Liver (tissue), 3 donors: ENCODE results near the gene RSPO4.

Experiments
- CTCF ChIP-seq: fragments of 150-350 bp; IDR thresholded peaks from 2 replicates; pipeline ENCODE4 v1.5.1; 2017; ENCODE audit warnings: improper control_type of control experiment, low read depth, low read length; ENCODE audit not compliant: missing input control
- FOXA1 ChIP-seq: IDR thresholded peaks from 2 replicates; pipeline ENCODE4 v1.6.1; 2016; ENCODE audit warnings: antibody characterized with exemption
- GABPA ChIP-seq, 2 donors: IDR thresholded peaks in 1 of 2; conservative IDR thresholded peaks in 1 of 2; 2 replicates each; pipeline ENCODE4 v1.6.1; 2016; ENCODE audit warnings: antibody characterized with exemption in 2 of 2, mild to moderate bottlenecking in 1 of 2, moderate library complexity in 1 of 2
- HNF4A ChIP-seq, 2 donors: conservative IDR thresholded peaks; 2 replicates each; pipeline ENCODE4 v1.6.1; 2016; ENCODE audit warnings: antibody characterized with exemption in 2 of 2, mild to moderate bottlenecking in 2 of 2
- JUND ChIP-seq, 2 donors: IDR thresholded peaks; 2 replicates each; pipeline ENCODE4 v1.6.1; 2016; ENCODE audit warnings: antibody characterized with exemption in 2 of 2
- MAX ChIP-seq: IDR thresholded peaks from 2 replicates; pipeline ENCODE4 v1.6.1; 2016; ENCODE audit warnings: antibody characterized with exemption
- REST ChIP-seq: IDR thresholded peaks from 2 replicates; pipeline ENCODE4 v1.6.1; 2016; ENCODE audit warnings: antibody characterized with exemption, mild to moderate bottlenecking
- SP1 ChIP-seq: IDR thresholded peaks from 2 replicates; pipeline ENCODE4 v1.6.1; 2018; ENCODE audit warnings: antibody characterized with exemption, mild to moderate bottlenecking
- TAF1 ChIP-seq: conservative IDR thresholded peaks from 2 replicates; pipeline ENCODE4 v1.6.1; 2016; ENCODE audit warnings: antibody characterized with exemption, mild to moderate bottlenecking
- YY1 ChIP-seq: IDR thresholded peaks from 2 replicates; pipeline ENCODE4 v1.6.1; 2016; ENCODE audit warnings: antibody characterized with exemption, mild to moderate bottlenecking
- donor health status: healthy.
- donor health status: healthy.

GRCh38 chr20:916825-917224 is 85.3 kb downstream of the RSPO4 start:
- TF ChIP-seq CTCF = no peak
- no peak for TF ChIP-seq MAX
- no peak for TF ChIP-seq REST
- no peak for TF ChIP-seq HNF4A (conservative IDR thresholded peaks at IDR 0.05)
- TF ChIP-seq JUND (IDR thresholded peaks at IDR 0.05) = no peak
- no peak for TF ChIP-seq SP1
- TF ChIP-seq YY1 = no peak
- TF ChIP-seq GABPA (IDR thresholded peaks at IDR 0.05 in 1 of 2, conservative IDR thresholded peaks at IDR 0.05 in 1 of 2) = no peak
- TF ChIP-seq FOXA1 = no peak
- no peak for TF ChIP-seq TAF1
